Neural crest cell (in vitro differentiated cells): ENCODE measurements around the gene IFITM2. TPM values are rescaled to one million over a fixed set of nuclear protein-coding genes. Genes with fewer than 3 reads are reported as not detected.
A peak's percentile ranks its signal among the peaks of the same experiment; 100 is the strongest.
"Not testable (repeated sequence)": the region's sequence is repeated elsewhere in the genome, so short reads cannot be mapped to it uniquely, and the experiment has no call there.

Source experiments
- DNase-seq: peaks from one replicate; pipeline ENCODE4 v3.0.0; 2021; ENCODE audit warnings: low read depth, mixed read lengths, low spot score
- H3K27ac Mint-ChIP-seq: one replicate; pipeline ENCODE4 v1.8.0; 2021; ENCODE audit warnings: mild to moderate bottlenecking, mixed read lengths; ENCODE audit not compliant: unreplicated experiment
- H3K27me3 Mint-ChIP-seq: 2 replicates; pipeline ENCODE4 v1.8.0; 2021; ENCODE audit warnings: low read depth, mild to moderate bottlenecking, mixed read lengths
- H3K36me3 Mint-ChIP-seq: 2 replicates; pipeline ENCODE4 v1.8.0; 2021; ENCODE audit warnings: low read depth, mild to moderate bottlenecking, mixed read lengths
- H3K4me1 Mint-ChIP-seq: 2 replicates; pipeline ENCODE4 v1.8.0; 2021; ENCODE audit warnings: mixed read lengths
- H3K4me3 Mint-ChIP-seq: one replicate; pipeline ENCODE4 v1.8.0; 2021; ENCODE audit warnings: mild to moderate bottlenecking, mixed read lengths
- H3K9me3 Mint-ChIP-seq: 2 replicates; pipeline ENCODE4 v1.8.0; 2021; ENCODE audit warnings: mixed read lengths
- CTCF ChIP-seq: fragments of 200-600 bp; sonication (generic); conservative IDR thresholded peaks from 2 replicates; pipeline ENCODE4 v1.5.0; 2021; ENCODE audit warnings: antibody characterized with exemption, mild to moderate bottlenecking
- total RNA-seq: library from RNA; stranded (reverse); gene quantifications from 2 replicates; pipeline ENCODE4 v1.2.1, GENCODE V29; 2021

IFITM2 gene
- total RNA-seq, 1 donor from 2014 or later, result 55.0 TPM

GRCh38 chr11:344836-345578, 37.4 kb downstream of the IFITM2 start:
- DNase-seq, result no peak
- H3K36me3 Mint-ChIP-seq, result no peaks in the 10 kb centered on the region
- peaks cover 23% of the 10 kb centered on the region for H3K4me1 Mint-ChIP-seq
- H3K27me3 Mint-ChIP-seq, result no peaks in the 10 kb centered on the region
- H3K4me3 Mint-ChIP-seq, result no peak overlapping the region
- no peaks in the 10 kb centered on the region for H3K9me3 Mint-ChIP-seq
- TF ChIP-seq CTCF, result no peak
- no peak overlapping the region for H3K27ac Mint-ChIP-seq

GRCh38 chr11:346529-346928, 38.9 kb downstream of the IFITM2 start:
- H3K9me3 Mint-ChIP-seq, result no peaks in the 10 kb centered on the region
- no peak overlapping the region for H3K4me3 Mint-ChIP-seq
- H3K4me1 Mint-ChIP-seq, result peaks cover 16% of the 10 kb centered on the region
- no peaks in the 10 kb centered on the region for H3K27me3 Mint-ChIP-seq
- no peak for TF ChIP-seq CTCF
- no peak overlapping the region for H3K27ac Mint-ChIP-seq
- H3K36me3 Mint-ChIP-seq, result no peaks in the 10 kb centered on the region
- DNase-seq, result no peak

DNA sequence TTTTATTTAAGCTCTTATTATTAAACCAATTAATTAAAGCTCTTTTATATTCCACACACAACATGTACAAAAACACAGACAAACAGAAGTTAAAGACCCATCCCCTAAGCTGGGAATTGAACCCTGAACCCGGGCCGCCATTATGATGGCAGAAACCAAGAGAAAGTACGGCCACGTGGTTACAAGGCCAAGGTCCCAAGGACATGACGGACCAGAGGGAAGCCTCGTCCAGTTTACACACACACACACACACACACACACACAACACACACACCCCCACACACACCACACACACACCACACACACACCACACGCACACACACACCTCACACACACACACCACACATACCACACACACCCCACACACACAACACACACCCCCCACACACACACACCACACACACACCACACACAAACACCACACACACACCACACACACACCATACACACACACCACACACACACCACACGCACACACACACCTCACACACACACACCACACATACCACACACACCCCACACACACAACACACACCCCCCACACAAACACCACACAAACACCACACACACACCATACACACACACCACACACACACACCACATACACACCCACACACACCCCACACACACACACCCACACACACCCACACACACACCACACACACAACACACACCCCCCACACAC, 41.8 kb downstream of the IFITM2 start:
- DNase-seq, H3K4me3 Mint-ChIP-seq, H3K27me3 Mint-ChIP-seq, H3K27ac Mint-ChIP-seq, H3K9me3 Mint-ChIP-seq, H3K36me3 Mint-ChIP-seq: not testable (repeated sequence)
- H3K4me1 Mint-ChIP-seq, result peaks cover 29% of the 10 kb centered on the region

DNA sequence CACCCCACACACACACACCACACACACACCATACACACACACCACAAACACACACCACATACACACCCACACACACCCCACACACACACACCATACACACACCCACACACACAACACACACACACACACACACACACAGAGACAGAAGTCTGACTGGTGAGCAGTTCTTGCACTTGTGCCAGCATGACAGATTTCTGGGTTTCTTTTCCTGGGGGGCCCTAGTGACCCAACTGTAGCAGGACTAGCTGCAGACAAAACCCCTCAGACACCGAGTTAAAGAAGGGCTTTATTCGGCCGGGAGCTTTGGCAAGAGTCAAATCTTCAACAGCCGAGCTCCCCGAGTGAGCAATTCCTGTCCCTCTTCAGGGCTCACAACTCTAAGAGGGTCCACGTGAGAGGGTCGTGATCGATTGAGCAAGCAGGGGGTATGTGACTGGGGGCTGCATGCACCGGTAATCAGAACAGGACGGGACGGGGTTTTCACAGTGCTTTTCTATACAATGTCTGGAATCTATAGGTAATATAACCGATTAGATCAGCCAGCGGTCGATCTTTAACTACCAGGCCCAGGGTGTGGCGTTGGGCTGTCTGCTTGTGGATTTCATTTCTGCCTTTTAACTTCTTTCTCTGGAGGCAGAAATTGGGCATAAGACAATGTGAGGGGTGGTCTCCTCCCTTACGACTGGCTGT, 42.6 kb downstream of the IFITM2 start:
- not testable (repeated sequence) for DNase-seq, H3K27me3 Mint-ChIP-seq, H3K36me3 Mint-ChIP-seq, H3K9me3 Mint-ChIP-seq
- Mint-ChIP-seq H3K27ac (peak overlapping the region; percentile 75), H3K4me1 (peaks cover 33% of the 10 kb centered on the region), H3K4me3 (peak overlapping the region; percentile 7)

DNA sequence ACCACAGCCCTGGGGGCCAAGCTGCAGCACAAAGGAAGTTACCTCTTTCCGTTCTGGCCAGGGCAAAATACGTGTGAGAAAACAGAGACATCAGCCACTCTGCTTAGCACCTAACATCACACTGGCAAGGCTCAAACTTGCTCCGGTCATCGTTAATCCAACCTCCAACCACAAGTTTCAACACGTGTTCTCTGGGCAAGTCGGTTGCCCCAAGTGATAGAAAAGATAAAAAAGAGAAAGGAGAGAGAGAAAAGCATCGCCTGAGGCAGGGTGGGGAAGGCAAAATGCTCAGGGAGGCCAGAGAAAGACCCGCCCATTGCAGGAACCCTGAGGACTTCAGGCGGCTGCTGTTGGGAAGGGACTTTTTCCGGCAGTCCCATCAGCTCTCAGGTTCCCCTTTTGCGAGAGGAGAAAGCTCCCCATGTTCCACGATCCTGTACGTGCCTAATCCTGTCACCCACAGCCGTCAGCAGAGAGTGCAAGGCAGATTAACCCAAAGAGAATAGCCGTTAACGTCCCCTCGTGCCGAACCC, 43.2 kb downstream of the IFITM2 start:
- DNase-seq, result no peak
- no peak overlapping the region for H3K27ac Mint-ChIP-seq

More for the DNA sequence above, 43.2 kb downstream of the IFITM2 start:
- no peak for TF ChIP-seq CTCF
- Mint-ChIP-seq H3K27me3 (no peaks in the 10 kb centered on the region), H3K4me3 (no peak overlapping the region), H3K4me1 (peaks cover 36% of the 10 kb centered on the region), H3K36me3 (no peaks in the 10 kb centered on the region), H3K9me3 (no peaks in the 10 kb centered on the region)
